Epidermal melanocyte (primary cell): ENCODE data around the gene RNF152.

ENCODE experiments used
- DNase-seq: peaks from one replicate; pipeline ENCODE4 v3.0.0; 2011; ENCODE audit warnings: low spot score; ENCODE audit not compliant: insufficient read length

Gene RNF152

GRCh38 chr18:61854578-61855448, 38.0 kb downstream of the RNF152 start:
- DNase-seq = no peak

- DNase-seq = no peak
Observed at GRCh38 chr18:61853855-61854254, 39.0 kb downstream of the RNF152 start.

GRCh38 chr18:61852496-61852895, 40.3 kb downstream of the RNF152 start:
- no peak for DNase-seq

GRCh38 chr18:61851940-61852451, 40.8 kb downstream of the RNF152 start:
- no peak for DNase-seq

GRCh38 chr18:61851279-61851678, 41.5 kb downstream of the RNF152 start:
- DNase-seq = no peak

- no peak for DNase-seq
Observed at GRCh38 chr18:61850756-61851155, 42.1 kb downstream of the RNF152 start.

GRCh38 chr18:61847164-61847791, 45.5 kb downstream of the RNF152 start:
- no peak for DNase-seq

- no peak for DNase-seq
Observed at GRCh38 chr18:61845197-61845596, 47.6 kb downstream of the RNF152 start.

- no peak for DNase-seq
Observed at GRCh38 chr18:61844726-61845125, 48.1 kb downstream of the RNF152 start.

GRCh38 chr18:61842146-61842545, 50.7 kb downstream of the RNF152 start:
- DNase-seq = no peak

GRCh38 chr18:61841706-61842105, 51.1 kb downstream of the RNF152 start:
- no peak for DNase-seq

- no peak for DNase-seq
Observed at GRCh38 chr18:61840324-61840723, 52.5 kb downstream of the RNF152 start.

- DNase-seq = no peak
Observed at GRCh38 chr18:61838521-61838920, 54.3 kb downstream of the RNF152 start.

- DNase-seq = no peak
Observed at GRCh38 chr18:61833978-61834377, 58.8 kb downstream of the RNF152 start.

GRCh38 chr18:61833387-61833786, 59.4 kb downstream of the RNF152 start:
- no peak for DNase-seq

- DNase-seq = no peak
Observed at GRCh38 chr18:61832858-61833257, 59.9 kb downstream of the RNF152 start.

- DNase-seq = no peak
Observed at GRCh38 chr18:61831071-61831470, 61.7 kb downstream of the RNF152 start.

- no peak for DNase-seq
Observed at GRCh38 chr18:61829108-61829507, 63.7 kb downstream of the RNF152 start.

- no peak for DNase-seq
Observed at GRCh38 chr18:61827591-61827990, 65.2 kb downstream of the RNF152 start.

- DNase-seq = no peak
Observed at GRCh38 chr18:61825386-61825785, 67.4 kb downstream of the RNF152 start.

GRCh38 chr18:61824733-61825363, 68.0 kb downstream of the RNF152 start:
- DNase-seq = no peak

- no peak for DNase-seq
Observed at GRCh38 chr18:61823595-61823994, 69.2 kb downstream of the RNF152 start.
